Activated CD4-positive, alpha-beta T cell treated with anti-CD3 and anti-CD28 coated beads, Interleukin-2, Interleukin-6, amounts not matched to agents 100 ng/mL and 50 ng/mL, durations not matched to agents 16 hours and 8 hours (primary cell): ENCODE results near the gene UNC13A.

Source experiments
- DNase-seq: peaks from one replicate; pipeline ENCODE4 v3.0.0-alpha.2; 2020

The UNC13A gene

DNA sequence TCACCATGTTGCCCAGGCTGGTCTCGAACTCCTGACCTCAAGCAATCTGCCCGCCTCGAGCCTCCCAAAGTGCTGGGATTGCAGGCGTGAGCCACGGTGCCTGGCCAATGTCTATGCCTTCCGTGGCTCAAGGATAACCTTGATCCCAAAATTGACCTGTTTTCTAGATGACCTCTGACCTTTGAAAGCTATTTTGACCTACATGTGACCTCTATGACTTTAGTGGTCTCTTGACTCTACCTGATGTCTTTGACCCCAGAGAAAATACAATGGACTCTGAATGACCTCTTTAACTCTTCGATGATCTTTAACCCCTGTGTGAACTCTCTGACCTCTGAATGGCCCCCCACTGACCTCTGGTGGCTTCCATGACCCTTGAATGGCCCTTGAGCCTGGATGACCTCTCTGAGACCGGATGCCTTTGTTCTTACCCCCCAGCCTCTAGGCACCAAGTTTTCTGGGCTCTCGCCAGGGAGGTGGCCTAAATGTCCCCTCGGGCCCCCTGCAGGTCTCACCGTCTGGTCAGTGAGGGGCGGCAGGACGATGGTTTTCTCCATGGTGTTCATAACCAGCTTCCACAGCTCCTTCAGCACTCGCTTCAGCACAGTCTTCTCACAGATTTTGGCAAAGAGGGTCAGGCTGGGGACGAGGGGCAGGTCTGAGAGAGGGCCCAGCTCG is 63.7 kb downstream of the UNC13A start:
- no peak for DNase-seq

- no peak for DNase-seq
These were observed 64.8 kb downstream of the UNC13A start for GRCh38 chr19:17623224-17623935.

DNA sequence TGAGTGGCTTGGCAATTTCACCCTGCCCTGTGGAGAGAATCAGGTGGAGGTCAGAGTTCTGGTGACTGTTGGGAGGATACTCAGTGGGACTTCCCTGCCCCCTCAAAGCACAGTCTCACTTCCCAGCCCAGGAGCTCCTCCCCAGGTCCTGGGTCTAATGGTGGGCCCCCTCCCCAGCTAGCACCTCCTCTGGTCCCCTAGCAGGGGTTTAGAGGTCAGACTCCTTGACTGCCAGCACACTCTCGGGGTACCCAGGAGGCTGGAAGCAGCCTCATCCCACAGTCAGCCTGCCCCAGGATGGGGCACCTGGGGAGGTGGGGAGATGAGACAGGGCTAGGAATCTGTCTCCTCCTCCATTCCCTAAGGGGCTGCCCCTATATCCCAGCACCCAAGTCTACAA is 67.5 kb downstream of the UNC13A start:
- no peak for DNase-seq

GRCh38 chr19:17618936-17619335 is 69.2 kb downstream of the UNC13A start:
- no peak for DNase-seq

DNA sequence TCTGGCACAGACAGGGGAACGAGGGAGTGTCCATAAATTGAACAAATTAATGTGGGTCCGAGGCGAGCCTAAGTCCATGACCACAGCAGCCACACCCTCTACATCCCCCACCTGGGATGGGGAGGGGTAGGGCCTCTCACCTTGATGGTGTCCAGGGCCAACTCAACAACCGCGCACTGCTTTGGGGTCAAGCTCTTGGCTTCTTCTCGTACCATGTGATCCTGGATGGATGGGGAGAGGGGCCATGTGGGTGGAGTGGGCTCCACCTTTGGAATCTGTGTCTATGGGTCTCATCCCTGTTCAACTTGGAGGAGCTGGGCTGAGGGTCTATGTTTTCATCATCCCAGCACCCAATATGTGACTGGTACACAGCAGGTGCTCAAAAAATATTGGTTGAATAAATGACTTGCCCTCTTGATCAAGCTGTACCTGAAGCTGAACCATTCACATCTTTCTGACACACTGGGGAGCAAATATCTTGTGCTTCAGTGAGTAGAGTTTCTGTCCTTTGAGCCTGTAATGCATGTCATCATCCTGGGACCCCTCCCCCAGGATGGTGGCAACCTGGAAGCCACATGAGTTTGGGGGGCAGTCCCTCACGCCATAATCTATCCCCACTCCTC is 69.8 kb downstream of the UNC13A start:
- DNase-seq: no peak

DNA sequence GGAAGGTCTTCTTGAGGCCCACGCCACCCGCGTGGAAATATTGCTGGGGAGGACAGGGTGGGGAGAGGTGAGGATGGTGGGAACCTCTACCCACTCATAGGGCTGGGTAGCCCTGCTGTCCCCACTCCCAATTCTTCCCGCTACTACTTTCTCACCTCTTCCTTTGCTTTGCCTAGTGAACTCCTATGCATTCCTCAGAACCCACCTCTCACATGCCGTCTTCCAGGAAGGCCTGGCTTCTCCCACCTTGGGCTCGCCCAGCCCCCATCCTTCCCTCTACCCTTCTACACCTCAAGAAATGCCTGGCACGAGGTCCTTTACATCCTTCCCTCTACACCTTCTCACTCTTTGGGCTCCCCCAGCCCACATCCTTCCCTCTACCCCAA is 70.4 kb downstream of the UNC13A start:
- no peak for DNase-seq

GRCh38 chr19:17616961-17617806 is 71.0 kb downstream of the UNC13A start:
- DNase-seq: no peak

DNA sequence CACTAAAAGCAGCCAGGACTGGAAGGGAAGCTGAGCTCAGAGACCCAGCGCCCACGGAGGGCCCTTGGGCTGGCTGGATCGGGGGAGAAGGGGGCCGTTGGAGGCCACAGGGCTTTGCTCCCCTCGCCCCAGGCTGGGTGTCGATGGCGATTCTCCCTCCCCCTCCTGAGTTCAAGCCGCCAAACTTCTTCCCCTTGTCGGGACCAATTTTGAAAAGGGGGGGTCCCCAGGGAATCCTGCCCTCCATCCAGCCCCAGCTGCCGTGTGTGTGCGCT is 71.5 kb downstream of the UNC13A start:
- DNase-seq: no peak

GRCh38 chr19:17615889-17616685 is 72.1 kb downstream of the UNC13A start:
- DNase-seq: no peak

- no peak for DNase-seq
These were observed 73.7 kb downstream of the UNC13A start for GRCh38 chr19:17614476-17614875.

- DNase-seq: no peak
These were observed 76.5 kb downstream of the UNC13A start for GRCh38 chr19:17611462-17612244.

DNA sequence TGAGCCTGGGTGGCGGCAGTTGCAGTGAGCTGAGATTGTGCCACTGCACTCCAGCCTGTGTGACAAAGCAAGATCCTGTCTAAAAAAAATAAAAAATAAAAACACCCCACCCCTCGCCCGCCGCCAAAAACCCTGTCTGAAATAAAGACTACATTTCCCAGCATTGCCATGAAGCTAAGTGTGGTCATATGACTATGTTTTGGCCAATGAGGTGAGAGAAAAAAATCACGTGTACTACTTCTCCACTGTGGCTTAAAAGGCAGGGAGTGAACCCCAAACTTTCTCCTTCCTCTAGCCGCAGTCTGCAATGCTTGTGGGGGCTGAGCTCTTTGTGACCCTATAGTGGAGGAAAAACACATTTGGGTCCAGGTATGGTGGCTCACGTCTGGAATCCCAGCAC is 77.8 kb downstream of the UNC13A start:
- peak; percentile 29 for DNase-seq

DNA sequence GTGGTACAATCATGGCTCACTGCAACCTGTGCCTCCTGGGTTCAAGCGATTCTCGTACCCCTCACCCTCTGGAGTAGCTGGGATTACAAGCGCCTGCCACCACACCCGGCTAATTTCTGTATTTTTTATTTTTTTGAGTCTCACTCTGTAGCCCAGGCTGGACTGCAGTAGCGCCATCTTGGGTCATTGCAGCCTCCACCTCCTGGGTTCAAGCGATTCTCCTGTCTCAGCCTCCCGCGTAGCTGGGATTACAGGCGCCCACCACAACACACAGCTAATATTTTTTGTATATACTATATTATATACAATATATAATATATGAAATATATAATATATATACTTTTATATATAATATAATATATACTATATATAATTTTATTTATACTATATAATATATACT is 80.2 kb downstream of the UNC13A start:
- DNase-seq: no peak

GRCh38 chr19:17606590-17607185 is 81.5 kb downstream of the UNC13A start:
- no peak for DNase-seq

DNA sequence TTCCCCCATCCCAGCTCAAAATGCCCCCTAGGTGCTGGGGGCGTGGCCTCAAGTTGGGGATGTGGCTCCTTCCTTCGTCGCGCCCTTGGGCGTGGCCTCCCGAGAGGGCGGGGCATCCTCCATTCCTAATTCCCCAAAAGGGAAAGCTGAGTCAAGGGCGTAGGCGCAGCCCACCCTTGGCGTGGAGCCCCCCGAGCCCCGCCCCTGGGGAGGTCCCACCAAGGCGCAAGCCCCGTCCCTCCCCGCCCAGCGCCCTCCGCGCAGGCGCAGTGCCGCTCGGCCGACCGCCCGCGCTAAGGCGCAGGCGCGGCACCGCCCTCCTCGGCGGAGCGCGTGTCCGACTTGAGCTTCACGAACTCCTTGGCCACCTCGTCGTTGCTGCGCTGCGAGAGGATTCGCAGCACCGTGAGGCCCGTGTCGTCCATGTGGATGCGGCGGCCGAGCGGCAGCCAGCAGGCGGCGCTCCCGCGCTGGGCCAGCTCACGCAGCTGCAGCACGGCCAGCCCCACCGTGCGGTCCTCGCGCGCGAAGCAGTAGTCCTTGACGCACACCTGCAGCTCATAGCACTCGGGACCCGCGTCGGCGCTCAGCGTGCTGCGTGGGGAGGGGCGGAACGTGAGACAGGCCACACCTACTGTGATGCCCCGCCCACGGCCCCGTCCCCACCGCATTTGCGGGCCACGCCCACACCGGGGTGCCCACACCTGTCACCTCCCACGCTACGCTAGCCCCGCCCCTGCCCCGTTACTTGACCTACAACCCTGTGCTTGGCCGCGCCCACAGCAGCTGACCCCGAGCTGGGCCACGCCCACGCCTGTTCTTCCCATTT is 82.2 kb downstream of the UNC13A start:
- peak; percentile 82 for DNase-seq

DNA sequence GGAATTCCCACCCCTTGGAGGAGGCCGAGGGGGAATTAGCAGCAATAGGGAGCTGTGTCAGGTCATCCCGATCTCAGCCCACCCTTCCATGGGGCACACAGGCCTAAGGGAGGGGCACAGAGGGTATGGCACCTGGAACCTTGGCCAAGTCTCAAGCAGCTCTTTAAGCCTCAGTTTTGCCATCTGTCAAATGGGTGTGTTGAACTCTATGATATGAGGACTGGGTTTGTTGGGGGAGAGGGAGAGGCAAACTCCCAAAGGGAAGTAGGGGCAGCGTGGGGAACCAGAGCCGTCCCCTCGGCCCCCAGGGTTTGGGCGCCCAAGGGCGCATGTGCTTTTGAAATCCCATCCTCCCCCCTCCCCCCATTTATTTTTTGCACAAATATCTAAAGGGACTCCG is 83.0 kb downstream of the UNC13A start:
- no peak for DNase-seq

- DNase-seq: no peak
These were observed 83.7 kb downstream of the UNC13A start for GRCh38 chr19:17604372-17605025.

DNA sequence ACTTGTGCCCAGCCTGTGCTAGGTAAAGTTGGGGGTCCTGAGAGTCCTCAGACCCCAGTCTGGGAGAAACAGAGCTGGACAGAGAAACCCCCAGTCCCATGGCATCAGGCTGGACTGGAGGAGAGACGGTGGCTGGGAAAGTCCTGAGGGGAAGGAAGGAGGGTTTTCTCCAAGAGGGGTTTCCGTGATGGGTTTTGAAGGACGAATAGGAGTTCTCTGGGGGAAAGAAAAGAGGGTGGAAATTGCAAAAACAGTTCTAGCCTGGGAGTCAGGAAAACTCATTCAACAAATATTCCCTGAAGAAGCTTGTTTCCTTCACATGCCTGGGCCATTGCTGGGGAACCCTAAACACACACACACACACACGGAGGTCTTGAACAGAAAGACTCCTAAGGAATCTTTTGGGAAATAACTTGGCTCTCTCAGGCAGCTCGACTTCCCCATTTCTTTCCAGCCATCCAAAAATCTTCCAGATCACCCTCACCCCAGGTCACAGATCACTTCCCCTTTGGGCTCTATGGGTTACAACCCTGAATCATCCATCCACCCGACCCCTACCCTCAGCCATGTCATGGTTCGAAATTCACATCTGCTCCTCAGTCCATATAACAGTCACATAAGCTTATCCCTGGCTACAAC is 85.2 kb downstream of the UNC13A start:
- DNase-seq: no peak

GRCh38 chr19:17602217-17602616 is 85.9 kb downstream of the UNC13A start:
- DNase-seq: no peak

GRCh38 chr19:17601683-17602082 is 86.5 kb downstream of the UNC13A start:
- DNase-seq: no peak
